ENCODE data around the gene TTF2.

Gene TTF2

GRCh38 chr1:117059678-117060440 lies at the start of gene TTF2:
Gene TTF2 (plus strand): TSS chr1:117060326. CDS start chr1:117060347, 21 bp downstream.
- TF ChIP-seq, protein P1, sequence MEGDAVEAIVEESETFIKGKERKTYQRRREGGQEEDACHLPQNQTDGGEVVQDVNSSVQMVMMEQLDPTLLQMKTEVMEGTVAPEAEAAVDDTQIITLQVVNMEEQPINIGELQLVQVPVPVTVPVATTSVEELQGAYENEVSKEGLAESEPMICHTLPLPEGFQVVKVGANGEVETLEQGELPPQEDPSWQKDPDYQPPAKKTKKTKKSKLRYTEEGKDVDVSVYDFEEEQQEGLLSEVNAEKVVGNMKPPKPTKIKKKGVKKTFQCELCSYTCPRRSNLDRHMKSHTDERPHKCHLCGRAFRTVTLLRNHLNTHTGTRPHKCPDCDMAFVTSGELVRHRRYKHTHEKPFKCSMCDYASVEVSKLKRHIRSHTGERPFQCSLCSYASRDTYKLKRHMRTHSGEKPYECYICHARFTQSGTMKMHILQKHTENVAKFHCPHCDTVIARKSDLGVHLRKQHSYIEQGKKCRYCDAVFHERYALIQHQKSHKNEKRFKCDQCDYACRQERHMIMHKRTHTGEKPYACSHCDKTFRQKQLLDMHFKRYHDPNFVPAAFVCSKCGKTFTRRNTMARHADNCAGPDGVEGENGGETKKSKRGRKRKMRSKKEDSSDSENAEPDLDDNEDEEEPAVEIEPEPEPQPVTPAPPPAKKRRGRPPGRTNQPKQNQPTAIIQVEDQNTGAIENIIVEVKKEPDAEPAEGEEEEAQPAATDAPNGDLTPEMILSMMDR (IDR thresholded peaks at IDR 0.05): no peak

DNA sequence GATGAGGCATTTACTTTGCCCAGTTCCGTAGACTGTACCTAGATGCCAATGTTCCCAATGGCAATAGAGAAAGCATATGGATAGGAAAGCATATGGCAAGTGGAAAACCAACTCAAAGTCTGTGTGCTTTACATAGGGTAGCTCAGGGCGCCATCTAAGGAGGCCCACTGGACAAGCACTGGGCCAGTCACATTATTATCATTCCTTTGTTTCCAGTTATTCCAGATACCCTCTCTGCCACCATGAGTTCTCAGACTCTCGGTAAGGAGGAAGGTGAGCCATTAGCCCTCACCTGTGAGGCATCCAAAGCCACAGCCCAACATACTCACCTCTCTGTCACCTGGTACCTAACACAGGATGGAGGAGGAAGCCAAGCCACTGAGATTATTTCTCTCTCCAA lies 48.8 kb upstream of the TTF2 start:
- TF ChIP-seq, protein P1 (IDR thresholded peaks at IDR 0.05): no peak

DNA sequence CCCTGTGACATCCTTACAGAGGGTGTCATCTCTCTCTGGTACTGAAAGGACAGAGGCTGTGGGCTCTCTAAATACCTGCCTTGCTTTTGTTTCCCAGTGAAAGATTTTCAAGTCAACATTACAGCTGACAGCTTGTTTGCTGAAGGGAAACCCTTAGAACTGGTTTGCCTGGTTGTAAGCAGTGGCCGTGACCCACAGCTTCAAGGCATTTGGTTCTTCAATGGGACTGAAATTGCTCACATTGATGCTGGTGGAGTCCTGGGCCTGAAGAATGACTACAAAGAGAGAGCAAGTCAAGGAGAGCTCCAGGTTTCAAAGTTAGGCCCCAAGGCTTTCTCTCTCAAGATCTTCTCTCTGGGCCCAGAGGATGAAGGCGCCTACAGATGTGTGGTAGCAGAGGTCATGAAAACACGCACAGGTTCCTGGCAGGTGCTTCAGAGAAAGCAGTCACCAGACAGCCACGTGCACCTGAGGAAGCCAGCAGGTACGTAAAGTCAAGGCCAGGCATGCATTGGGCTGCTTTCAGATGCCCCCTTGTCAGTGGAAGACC lies 46.7 kb upstream of the TTF2 start:
- TF ChIP-seq, protein P1 (IDR thresholded peaks at IDR 0.05): no peak

DNA sequence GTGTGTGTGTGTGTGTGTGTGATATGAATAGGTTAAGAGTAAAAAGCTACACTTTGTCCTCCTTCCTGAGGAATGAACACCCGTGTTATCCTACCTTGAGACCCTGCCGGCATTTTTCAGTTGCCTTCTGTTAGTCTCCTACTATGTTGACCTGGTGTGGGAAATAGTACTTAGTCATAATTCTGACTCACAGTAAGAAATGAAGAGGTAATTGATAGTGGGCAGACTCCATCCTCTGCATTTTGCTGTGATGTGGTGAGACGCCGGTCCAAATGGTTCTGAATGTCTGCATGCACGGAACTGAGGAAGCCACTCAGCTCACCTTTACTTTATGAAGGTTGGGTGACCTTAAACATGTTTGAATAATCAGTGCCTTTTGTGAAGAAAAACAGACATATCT lies 45.9 kb upstream of the TTF2 start:
- TF ChIP-seq, protein P1 (IDR thresholded peaks at IDR 0.05): no peak

DNA sequence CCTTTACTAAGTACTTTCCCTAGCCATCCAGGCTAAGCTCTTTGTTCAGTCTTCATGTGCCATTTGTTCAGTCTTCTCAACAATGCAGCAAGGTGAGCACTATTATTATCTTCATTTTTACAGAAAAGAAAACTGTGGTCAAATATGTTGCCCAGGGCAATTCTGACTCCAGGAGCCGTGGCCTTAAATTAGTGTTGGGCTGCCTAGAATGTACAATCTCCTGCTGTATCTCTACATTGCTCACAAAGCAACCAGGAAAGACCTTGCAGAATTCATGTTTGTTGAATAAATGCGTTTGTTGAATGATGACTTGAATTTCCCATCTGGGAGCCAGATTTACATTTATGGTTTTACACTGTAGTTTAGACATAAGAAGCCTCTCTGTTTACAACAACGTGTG lies 44.4 kb upstream of the TTF2 start:
- TF ChIP-seq, protein P1 (IDR thresholded peaks at IDR 0.05): no peak

GRCh38 chr1:117017062-117017461 lies 43.1 kb upstream of the TTF2 start:
- TF ChIP-seq, protein P1 (IDR thresholded peaks at IDR 0.05): no peak

DNA sequence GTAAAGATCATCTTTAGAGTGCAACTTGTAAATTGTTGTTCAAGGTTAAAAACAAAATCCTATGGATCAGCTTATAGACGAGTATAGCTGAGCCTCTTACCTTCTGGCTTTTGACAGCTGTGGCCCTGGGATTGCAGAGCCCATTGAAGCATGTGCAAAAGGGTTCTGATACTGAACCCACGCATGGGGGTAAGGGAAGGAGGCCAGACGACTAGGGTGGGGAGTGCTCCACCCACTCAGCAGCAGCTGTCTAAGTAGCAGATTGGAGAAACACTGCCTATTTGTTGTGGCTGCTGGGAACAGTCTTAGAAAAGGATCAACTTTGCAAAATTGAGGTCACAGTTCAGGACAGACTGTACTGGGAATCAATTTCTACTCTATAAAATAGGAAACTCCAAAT lies 42.5 kb upstream of the TTF2 start:
- TF ChIP-seq, protein P1 (IDR thresholded peaks at IDR 0.05): no peak

Measured in LNCAP (cell line).